Spleen (tissue), 7 donors: Measurements from ENCODE around the gene AGBL1.

ENCODE experiments used
- POLR2A ChIP-seq, 3 donors: fragments of 450-650 bp; IDR thresholded peaks; one replicate each; pipeline ENCODE4 v1.5.1; 2017; ENCODE audit warnings: antibody characterized with exemption in 3 of 3, mild to moderate bottlenecking in 1 of 3
- POLR2AphosphoS5 ChIP-seq, 3 donors: sonication (generic); formaldehyde crosslinking; IDR thresholded peaks; one replicate each; pipeline ENCODE4 v1.5.1; 2017; ENCODE audit warnings: antibody characterized with exemption in 3 of 3
- TF ChIP-seq, protein P1 (sequence below), 11 experiments: fragments of 200-600 bp in 7 of 11; fragments of 450-650 bp in 4 of 11; sonication (generic) in 4 of 11; IDR thresholded peaks in 8 of 11; conservative IDR thresholded peaks in 3 of 11; 1 replicate in 7 of 11; 2 replicates in 4 of 11; pipeline versions ENCODE4 v1.4.0 to v1.8.0; 2016 to 2021; ENCODE audit warnings: antibody characterized with exemption in 11 of 11, inconsistent platforms in 4 of 11, mild to moderate bottlenecking in 1 of 11
- donor health status: DM: no; HTN: no; CAD: no; lungs with moderate emphysema.
- donor health status: DM: no; HTN: no; CAD: no.
- donor health status: DM: no; HTN: no; CAD: no.

DNA sequence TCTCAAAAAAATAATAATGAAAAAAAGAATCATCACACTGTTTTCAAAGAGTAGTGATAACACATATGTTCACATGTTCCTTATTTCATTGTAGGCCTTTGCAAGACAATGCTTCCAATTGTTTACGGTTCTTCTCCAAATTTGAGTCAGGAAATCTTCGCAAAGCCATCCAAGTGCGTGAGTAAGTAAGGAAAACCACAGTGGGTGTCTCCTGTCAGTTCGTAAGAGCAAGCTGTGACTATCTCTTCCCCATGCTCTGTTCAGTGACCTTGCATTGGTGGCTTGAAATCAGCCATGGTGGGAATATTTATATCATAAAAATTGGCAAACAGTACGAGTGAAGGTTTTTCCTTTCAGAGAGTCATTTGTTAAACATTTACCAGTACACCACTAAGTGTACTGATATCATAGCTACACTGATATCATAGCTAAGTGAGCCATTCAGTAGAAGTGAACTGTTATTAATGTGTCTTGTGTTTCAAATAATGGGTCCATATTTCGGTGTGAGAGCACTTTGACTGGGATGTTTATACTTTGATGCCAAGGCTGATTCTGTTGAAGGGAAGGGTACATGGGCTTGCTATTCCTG, 187.3 kb downstream of the AGBL1 start:
- TF ChIP-seq POLR2A (IDR thresholded peaks at IDR 0.05) (no peak), POLR2AphosphoS5 (IDR thresholded peaks at IDR 0.05) (no peak)
- TF ChIP-seq, protein P1, sequence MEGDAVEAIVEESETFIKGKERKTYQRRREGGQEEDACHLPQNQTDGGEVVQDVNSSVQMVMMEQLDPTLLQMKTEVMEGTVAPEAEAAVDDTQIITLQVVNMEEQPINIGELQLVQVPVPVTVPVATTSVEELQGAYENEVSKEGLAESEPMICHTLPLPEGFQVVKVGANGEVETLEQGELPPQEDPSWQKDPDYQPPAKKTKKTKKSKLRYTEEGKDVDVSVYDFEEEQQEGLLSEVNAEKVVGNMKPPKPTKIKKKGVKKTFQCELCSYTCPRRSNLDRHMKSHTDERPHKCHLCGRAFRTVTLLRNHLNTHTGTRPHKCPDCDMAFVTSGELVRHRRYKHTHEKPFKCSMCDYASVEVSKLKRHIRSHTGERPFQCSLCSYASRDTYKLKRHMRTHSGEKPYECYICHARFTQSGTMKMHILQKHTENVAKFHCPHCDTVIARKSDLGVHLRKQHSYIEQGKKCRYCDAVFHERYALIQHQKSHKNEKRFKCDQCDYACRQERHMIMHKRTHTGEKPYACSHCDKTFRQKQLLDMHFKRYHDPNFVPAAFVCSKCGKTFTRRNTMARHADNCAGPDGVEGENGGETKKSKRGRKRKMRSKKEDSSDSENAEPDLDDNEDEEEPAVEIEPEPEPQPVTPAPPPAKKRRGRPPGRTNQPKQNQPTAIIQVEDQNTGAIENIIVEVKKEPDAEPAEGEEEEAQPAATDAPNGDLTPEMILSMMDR (IDR thresholded peaks at IDR 0.05 in 8 of 11, conservative IDR thresholded peaks at IDR 0.05 in 3 of 11) = no peak
